HG03139 (cell line): ENCODE results near the gene SYDE2.
"Not testable (repeated sequence)": the region's sequence is repeated elsewhere in the genome, so short reads cannot be mapped to it uniquely, and the experiment has no call there.

Experiments used
- ATAC-seq: cut with Tn5 transposase; IDR thresholded peaks from one replicate; pipeline ENCODE4 v1.9.1; 2021; ENCODE audit not compliant: unreplicated experiment

SYDE2 gene

GRCh38 chr1:85214654-85215053 lies 13.8 kb upstream of the SYDE2 start:
- no peak for ATAC-seq

GRCh38 chr1:85208488-85208887 lies 7.7 kb upstream of the SYDE2 start:
- no peak for ATAC-seq

GRCh38 chr1:85203573-85204171 lies 2.9 kb upstream of the SYDE2 start:
- ATAC-seq, result no peak

- no peak for ATAC-seq
Measured at GRCh38 chr1:85202864-85203255, 2.0 kb upstream of the SYDE2 start.

- ATAC-seq, result no peak
Measured at GRCh38 chr1:85202092-85202863, 1.5 kb upstream of the SYDE2 start.

GRCh38 chr1:85201340-85202091 lies 700 bp upstream of the SYDE2 start:
- peak; percentile 44 for ATAC-seq

GRCh38 chr1:85199667-85200462 lies 951 bp downstream of the SYDE2 start:
- ATAC-seq, result peak; percentile 9

- no peak for ATAC-seq
Measured at GRCh38 chr1:85198864-85199263, 2.0 kb downstream of the SYDE2 start.

GRCh38 chr1:85196358-85196757 lies 4.5 kb downstream of the SYDE2 start:
- ATAC-seq, result no peak

- no peak for ATAC-seq
Measured at GRCh38 chr1:85195703-85196102, 5.1 kb downstream of the SYDE2 start.

- ATAC-seq, result not testable (repeated sequence)
Measured at GRCh38 chr1:85192129-85192528, 8.7 kb downstream of the SYDE2 start.

GRCh38 chr1:85189120-85189519 lies 11.7 kb downstream of the SYDE2 start:
- no peak for ATAC-seq

- ATAC-seq, result no peak
Measured at GRCh38 chr1:85188530-85188929, 12.3 kb downstream of the SYDE2 start.

GRCh38 chr1:85187021-85187420 lies 13.8 kb downstream of the SYDE2 start:
- not testable (repeated sequence) for ATAC-seq

GRCh38 chr1:85184245-85184644 lies 16.6 kb downstream of the SYDE2 start:
- no peak for ATAC-seq

GRCh38 chr1:85182700-85183099 lies 18.1 kb downstream of the SYDE2 start:
- ATAC-seq, result no peak

- ATAC-seq, result no peak
Measured at GRCh38 chr1:85180869-85181268, 19.9 kb downstream of the SYDE2 start.

- ATAC-seq, result no peak
Measured at GRCh38 chr1:85179522-85179921, 21.3 kb downstream of the SYDE2 start.

- no peak for ATAC-seq
Measured at GRCh38 chr1:85178396-85178795, 22.4 kb downstream of the SYDE2 start.

- no peak for ATAC-seq
Measured at GRCh38 chr1:85174503-85174902, 26.3 kb downstream of the SYDE2 start.

- no peak for ATAC-seq
Measured at GRCh38 chr1:85172684-85173337, 28.0 kb downstream of the SYDE2 start.
